Breast epithelium (tissue), 3 donors: ENCODE results near the gene TOP3A.

ENCODE experiments used
- POLR2AphosphoS5 ChIP-seq, 3 donors: sonication (generic); formaldehyde crosslinking; IDR thresholded peaks; one replicate each; pipeline ENCODE4 v1.6.1; 2017; ENCODE audit warnings: antibody characterized with exemption in 3 of 3
- TF ChIP-seq, protein P1 (sequence below), 3 donors: fragments of 450-650 bp; IDR thresholded peaks; one replicate each; pipeline ENCODE4 v1.5.1; 2016 to 2017; ENCODE audit warnings: antibody characterized with exemption in 3 of 3, mild to moderate bottlenecking in 3 of 3, moderate library complexity in 3 of 3

DNA sequence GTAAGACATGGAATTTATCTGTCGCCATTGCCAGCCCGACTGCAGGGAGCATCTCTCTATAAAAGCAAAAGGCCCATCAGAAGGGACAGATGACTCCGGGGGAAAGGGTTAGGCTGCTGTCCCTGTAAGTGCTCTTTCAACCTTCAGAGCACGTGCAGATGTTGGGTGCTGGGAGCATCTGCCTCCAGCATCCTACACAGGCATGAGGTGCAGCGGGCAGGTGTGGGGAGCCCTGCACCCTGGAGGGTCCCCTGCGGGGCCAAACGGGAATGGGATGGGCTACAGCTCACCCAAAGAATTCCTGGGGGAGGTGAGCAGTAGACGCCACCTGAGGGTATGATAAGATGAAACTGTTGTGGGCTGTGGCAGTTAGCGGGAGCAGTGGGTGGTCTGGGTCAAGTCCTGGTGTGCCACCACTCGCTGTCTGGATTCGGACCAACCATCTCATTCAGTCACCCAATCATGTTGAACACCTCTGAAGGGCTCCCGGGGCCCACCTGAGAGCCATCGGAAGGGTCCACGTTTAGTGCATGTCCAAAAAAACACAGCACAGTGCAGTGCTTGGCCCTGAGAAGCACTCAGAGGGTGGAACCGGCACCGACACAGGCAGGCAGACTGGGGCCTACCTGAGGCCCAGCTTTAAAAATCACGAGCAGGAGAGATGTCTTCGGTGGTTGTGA, 4.1 kb upstream of the TOP3A start:
- TF ChIP-seq, protein P1, sequence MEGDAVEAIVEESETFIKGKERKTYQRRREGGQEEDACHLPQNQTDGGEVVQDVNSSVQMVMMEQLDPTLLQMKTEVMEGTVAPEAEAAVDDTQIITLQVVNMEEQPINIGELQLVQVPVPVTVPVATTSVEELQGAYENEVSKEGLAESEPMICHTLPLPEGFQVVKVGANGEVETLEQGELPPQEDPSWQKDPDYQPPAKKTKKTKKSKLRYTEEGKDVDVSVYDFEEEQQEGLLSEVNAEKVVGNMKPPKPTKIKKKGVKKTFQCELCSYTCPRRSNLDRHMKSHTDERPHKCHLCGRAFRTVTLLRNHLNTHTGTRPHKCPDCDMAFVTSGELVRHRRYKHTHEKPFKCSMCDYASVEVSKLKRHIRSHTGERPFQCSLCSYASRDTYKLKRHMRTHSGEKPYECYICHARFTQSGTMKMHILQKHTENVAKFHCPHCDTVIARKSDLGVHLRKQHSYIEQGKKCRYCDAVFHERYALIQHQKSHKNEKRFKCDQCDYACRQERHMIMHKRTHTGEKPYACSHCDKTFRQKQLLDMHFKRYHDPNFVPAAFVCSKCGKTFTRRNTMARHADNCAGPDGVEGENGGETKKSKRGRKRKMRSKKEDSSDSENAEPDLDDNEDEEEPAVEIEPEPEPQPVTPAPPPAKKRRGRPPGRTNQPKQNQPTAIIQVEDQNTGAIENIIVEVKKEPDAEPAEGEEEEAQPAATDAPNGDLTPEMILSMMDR (IDR thresholded peaks at IDR 0.05): no peak
- TF ChIP-seq POLR2AphosphoS5 (IDR thresholded peaks at IDR 0.05): no peak
